Measurements from ENCODE around the gene CCDC7. TPM values are rescaled to one million over a fixed set of nuclear protein-coding genes. Genes with fewer than 3 reads are reported as not detected.

CCDC7 gene
- total RNA-seq, 1 donor from 2014 or later = 9.0 TPM

DNA sequence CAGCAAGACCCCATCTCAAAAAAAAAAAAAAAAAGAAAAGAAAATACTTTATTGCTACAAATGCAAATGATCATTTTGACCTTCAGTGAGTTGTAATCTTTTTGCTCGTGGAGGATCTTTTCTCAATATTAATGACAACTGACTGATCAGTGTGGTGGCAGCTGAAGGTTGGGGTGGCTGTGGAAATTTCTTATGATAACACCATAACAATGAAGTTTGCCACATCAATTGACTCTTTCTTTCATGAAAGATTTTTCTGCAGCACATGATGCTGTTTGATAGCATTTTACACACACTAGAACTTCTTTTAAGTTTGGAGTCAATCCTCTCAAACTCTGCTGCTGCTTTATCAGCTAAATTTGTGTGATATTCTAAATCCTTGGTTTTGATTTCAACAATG is 12.4 kb upstream of the CCDC7 start:
- TF ChIP-seq, protein P1, sequence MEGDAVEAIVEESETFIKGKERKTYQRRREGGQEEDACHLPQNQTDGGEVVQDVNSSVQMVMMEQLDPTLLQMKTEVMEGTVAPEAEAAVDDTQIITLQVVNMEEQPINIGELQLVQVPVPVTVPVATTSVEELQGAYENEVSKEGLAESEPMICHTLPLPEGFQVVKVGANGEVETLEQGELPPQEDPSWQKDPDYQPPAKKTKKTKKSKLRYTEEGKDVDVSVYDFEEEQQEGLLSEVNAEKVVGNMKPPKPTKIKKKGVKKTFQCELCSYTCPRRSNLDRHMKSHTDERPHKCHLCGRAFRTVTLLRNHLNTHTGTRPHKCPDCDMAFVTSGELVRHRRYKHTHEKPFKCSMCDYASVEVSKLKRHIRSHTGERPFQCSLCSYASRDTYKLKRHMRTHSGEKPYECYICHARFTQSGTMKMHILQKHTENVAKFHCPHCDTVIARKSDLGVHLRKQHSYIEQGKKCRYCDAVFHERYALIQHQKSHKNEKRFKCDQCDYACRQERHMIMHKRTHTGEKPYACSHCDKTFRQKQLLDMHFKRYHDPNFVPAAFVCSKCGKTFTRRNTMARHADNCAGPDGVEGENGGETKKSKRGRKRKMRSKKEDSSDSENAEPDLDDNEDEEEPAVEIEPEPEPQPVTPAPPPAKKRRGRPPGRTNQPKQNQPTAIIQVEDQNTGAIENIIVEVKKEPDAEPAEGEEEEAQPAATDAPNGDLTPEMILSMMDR (conservative IDR thresholded peaks at IDR 0.05) = no peak
- no peak for DNase-seq (ENCODE audit: extremely low spot score, unreplicated experiment)
- Mint-ChIP-seq H3K4me1 (ENCODE audit: unreplicated experiment) (no peaks in the 10 kb centered on the region), H3K9me3 (peaks cover 4% of the 10 kb centered on the region), H3K27ac (no peak overlapping the region), H3K4me3 (no peak overlapping the region), H3K36me3 (no peaks in the 10 kb centered on the region), H3K27me3 (peaks cover 6% of the 10 kb centered on the region)

DNA sequence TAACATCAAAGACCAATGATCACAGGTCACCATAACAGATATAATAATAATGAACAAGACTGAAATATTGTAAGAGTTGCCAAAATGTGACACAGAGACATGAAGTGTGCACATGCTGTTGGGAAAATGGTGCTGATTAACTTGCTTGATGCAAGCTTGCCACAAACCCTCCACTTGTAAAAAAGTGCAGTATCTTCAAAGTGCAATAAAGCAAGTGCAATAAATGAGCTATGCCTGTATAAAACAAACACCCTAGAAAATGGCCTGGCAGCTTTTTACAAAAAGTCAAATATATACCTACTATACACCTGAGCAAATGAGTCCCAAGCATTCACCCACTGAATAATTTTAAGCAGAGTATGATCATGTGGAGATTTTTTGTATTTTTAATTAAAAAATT is 9.7 kb upstream of the CCDC7 start:
- no peaks in the 10 kb centered on the region for H3K4me1 Mint-ChIP-seq (ENCODE audit: unreplicated experiment)
- H3K4me3 Mint-ChIP-seq = no peak overlapping the region
- TF ChIP-seq, protein P1 (conservative IDR thresholded peaks at IDR 0.05) = no peak
- no peaks in the 10 kb centered on the region for H3K36me3 Mint-ChIP-seq
- H3K27me3 Mint-ChIP-seq = peaks cover 8% of the 10 kb centered on the region
- no peak for DNase-seq (ENCODE audit: extremely low spot score, unreplicated experiment)
- no peak overlapping the region for H3K27ac Mint-ChIP-seq
- H3K9me3 Mint-ChIP-seq = peaks cover 4% of the 10 kb centered on the region

DNA sequence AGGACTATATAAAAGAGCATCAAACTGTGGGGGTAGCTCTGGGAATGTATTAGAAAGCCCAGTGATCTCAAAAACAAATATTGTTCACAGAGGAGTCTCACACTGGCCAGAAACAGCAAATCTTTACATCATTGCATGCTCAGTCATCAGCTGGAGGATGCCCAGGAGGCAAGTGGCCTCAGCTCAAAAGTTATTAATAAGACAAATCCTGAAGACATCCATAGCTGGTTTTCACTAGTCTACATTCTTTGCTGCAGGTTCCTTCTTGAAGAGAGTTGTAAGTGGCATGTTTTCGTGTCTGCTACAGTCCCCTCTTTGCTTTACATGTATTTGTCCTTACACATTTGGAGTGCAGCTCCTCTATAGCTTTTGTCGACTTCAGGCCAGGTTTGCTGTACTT is 8.6 kb upstream of the CCDC7 start:
- H3K27me3 Mint-ChIP-seq = peaks cover 15% of the 10 kb centered on the region
- DNase-seq (ENCODE audit: extremely low spot score, unreplicated experiment) = no peak
- H3K36me3 Mint-ChIP-seq = no peaks in the 10 kb centered on the region
- H3K4me1 Mint-ChIP-seq (ENCODE audit: unreplicated experiment) = no peaks in the 10 kb centered on the region
- peaks cover 4% of the 10 kb centered on the region for H3K9me3 Mint-ChIP-seq
- H3K4me3 Mint-ChIP-seq = no peak overlapping the region
- H3K27ac Mint-ChIP-seq = no peak overlapping the region
- TF ChIP-seq, protein P1 (conservative IDR thresholded peaks at IDR 0.05) = no peak

DNA sequence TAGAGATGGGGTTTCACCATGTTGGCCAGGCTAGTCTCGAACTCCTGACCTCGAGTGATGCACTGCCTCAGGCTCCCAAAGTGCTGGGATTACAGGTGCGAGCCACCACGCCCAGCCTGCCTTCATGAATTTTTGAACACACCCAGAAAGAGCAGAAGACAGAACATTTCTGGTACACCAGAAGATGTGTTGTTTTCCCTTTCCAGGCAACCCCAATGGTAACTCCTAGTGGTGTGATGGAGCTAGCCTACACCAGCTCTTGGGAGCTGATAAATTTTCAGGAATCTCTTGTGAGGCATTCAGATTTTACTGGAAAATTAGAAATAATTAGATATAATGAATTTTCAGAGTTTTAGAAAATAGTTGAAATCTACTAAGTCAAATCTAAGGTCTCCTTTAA is 904 bp upstream of the CCDC7 start:
- no peak for DNase-seq (ENCODE audit: extremely low spot score, unreplicated experiment)
- Mint-ChIP-seq H3K9me3 (no peaks in the 10 kb centered on the region), H3K4me3 (peak overlapping the region; percentile 95), H3K36me3 (no peaks in the 10 kb centered on the region), H3K4me1 (ENCODE audit: unreplicated experiment) (peaks cover 4% of the 10 kb centered on the region), H3K27ac (no peak overlapping the region), H3K27me3 (peaks cover 20% of the 10 kb centered on the region)
- TF ChIP-seq, protein P1 (conservative IDR thresholded peaks at IDR 0.05) = no peak

DNA sequence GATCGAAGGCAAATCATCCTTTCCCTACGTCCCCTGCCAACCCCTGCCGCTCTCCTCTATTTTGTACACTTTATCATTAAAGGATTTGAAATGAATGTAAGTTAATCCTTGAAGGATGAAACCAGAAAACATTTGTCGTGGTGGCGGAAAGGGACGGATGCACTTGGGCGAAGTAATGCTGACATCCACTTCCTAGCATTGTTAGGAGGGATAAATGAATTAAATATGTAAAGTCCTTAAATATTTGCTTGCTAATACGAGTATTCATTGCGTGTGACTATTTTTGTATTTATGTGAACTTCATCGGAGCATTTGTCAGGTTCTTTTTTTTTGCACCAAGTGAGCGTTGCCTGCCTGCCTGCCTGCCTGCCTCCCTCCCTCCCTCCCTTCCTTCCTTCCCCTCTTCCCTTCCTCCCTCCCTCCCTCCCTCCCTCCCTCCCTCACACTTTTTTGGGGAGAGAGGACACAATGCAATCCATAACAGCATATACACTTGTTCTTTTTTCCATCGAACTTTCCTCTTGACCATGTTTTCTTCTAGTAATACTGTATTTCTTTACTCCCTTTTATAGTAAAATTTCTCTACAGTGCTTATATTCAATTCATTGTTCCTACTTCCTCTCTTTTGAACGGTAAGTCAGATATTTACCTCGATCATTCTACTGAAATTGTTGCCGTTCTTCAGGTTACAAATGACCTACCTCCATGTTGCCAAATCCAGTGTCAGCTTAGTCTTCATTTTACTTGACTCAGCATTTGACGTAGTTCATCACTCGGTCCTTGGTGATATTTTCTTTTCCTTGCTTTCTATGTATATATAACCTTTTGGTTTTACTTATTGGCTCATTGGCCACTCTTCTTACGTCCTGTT is 831 bp downstream of the CCDC7 start:
- H3K36me3 Mint-ChIP-seq = no peaks in the 10 kb centered on the region
- H3K27me3 Mint-ChIP-seq = peaks cover 12% of the 10 kb centered on the region
- no peak for DNase-seq (ENCODE audit: extremely low spot score, unreplicated experiment)
- peak overlapping the region; percentile 95 for H3K4me3 Mint-ChIP-seq
- peaks cover 4% of the 10 kb centered on the region for H3K4me1 Mint-ChIP-seq (ENCODE audit: unreplicated experiment)
- peak overlapping the region; percentile 95 for H3K27ac Mint-ChIP-seq
- TF ChIP-seq, protein P1 (conservative IDR thresholded peaks at IDR 0.05) = no peak
- no peaks in the 10 kb centered on the region for H3K9me3 Mint-ChIP-seq
